C4-2B (cell line): Measurements from ENCODE around the gene PHRF1.

Experiments
- ZFX ChIP-seq: fragments of 450-650 bp; IDR thresholded peaks from 2 replicates; pipeline ENCODE4 v1.6.1; 2017
- TF ChIP-seq, protein P1 (sequence below): fragments of 450-650 bp; conservative IDR thresholded peaks from 2 replicates; pipeline ENCODE4 v1.5.1; 2017; ENCODE audit warnings: mild to moderate bottlenecking

GRCh38 chr11:645536-645935 lies 69.3 kb downstream of the PHRF1 start:
- TF ChIP-seq, protein P1, sequence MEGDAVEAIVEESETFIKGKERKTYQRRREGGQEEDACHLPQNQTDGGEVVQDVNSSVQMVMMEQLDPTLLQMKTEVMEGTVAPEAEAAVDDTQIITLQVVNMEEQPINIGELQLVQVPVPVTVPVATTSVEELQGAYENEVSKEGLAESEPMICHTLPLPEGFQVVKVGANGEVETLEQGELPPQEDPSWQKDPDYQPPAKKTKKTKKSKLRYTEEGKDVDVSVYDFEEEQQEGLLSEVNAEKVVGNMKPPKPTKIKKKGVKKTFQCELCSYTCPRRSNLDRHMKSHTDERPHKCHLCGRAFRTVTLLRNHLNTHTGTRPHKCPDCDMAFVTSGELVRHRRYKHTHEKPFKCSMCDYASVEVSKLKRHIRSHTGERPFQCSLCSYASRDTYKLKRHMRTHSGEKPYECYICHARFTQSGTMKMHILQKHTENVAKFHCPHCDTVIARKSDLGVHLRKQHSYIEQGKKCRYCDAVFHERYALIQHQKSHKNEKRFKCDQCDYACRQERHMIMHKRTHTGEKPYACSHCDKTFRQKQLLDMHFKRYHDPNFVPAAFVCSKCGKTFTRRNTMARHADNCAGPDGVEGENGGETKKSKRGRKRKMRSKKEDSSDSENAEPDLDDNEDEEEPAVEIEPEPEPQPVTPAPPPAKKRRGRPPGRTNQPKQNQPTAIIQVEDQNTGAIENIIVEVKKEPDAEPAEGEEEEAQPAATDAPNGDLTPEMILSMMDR, result no peak
- no peak for TF ChIP-seq ZFX
